Measurements from ENCODE around the gene GPSM1. TPM values are rescaled to one million over a fixed set of nuclear protein-coding genes. Genes with fewer than 3 reads are reported as not detected.

GPSM1 gene
- polyA plus RNA-seq, 10 donors: 15.9 to 30.8 (median 21.0) TPM

DNA sequence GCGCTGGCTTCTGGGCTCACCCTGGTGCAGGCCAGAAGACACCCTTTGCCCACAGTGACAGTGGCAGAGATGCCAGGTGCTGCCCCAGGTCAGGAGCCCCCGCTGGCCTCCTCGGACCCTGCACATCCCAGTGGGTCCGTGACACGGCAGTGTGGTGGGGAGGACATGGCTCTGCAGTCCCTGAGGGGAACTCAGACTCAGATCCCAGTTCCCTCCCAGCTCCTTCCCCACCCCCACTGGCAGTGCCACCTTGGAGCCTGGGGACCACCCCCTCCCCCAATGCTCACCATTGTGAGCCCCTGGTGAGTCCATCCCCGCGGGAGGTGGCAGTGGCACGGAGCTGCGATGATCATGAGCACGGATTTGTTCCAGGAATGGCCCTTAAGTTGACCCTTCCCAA is 22.9 kb upstream of the GPSM1 start:
- no peak for DNase-seq

DNA sequence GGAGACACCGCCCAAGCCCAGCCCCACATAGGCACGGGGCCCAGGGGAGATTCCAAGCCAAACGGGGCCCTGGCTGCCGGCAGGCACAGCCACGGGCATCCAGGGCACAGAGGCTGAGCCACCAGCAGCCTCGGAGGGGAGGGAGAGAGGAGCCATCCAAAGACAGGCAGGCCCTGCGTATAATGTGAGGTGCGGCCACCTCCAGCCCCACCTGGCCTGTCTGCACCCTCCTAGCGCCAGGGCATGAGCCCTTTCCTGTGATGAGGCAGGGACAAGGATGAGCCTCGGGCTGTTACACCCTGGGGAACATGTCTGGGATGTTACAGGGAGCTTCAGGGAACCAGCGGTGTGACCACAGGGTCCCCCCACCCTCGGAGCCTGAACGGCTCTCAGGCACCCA is 22.4 kb upstream of the GPSM1 start:
- no peak for DNase-seq

DNA sequence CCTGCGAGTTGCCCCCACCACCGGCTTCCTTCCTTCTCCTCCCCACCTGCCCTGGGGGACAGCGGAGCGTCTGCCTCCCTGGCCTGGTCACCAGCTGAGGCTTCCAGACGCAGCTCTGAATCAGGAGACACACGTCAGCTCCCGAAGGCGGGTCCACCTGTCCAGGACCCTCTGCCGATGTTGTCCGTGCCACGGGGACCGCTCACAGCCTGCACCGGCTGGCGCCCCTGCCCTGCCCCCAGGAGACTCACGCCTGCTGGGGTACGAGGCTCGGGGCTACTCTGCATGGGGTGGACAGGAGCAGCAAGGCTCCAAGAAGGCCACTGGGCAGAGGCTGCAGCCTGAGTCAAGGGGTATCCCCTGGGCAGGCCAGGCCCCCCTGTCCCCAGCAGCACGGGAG is 21.5 kb upstream of the GPSM1 start:
- no peak for DNase-seq

DNA sequence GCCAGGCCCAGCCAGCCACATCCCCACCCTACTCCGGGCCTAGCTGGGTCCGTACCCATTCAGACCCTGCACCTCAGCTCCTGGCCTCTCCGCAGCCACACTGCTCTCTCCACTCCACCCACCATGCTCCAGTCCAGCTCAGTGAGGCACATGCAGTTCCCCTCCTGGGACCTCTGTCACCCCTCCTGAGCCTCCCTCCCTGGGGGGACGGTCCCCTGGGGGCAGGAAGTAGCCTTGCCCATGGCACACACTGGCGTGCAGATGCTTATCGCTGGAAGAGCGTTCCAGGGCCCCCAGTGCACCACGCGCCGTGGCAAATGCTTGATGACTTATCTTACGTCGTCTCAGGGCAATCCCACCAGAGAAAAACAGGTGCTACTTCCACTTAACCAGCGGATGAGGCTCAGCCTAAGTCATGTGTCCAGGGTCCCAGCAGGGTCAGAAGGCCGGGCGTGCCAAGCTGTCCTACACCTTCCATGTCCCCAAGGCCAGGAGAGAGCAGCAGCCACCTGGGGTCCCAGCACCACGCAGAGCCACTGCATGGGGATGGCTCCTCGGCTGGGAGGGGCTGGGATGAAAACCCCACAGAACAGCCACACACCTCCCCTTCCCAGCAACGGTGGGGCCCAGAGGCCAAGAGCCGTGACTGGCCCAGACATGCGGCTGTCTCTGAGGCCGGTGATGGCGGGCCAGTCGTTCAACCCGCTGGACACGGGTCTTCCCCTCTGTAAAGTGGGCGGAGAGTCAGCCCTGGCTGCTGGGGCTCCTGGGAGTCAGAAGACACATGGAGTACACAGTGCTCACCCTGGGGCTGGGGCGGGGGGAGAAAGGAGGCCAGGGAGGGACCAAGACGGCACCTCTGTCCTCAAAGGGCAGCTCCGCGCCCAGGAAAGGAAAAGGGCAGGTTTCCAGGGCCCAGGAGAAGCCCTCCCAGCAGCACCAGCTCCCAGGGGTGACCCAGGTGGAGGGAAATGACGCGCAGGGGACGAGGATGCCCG is 20.8 kb upstream of the GPSM1 start:
- no peak for DNase-seq

DNA sequence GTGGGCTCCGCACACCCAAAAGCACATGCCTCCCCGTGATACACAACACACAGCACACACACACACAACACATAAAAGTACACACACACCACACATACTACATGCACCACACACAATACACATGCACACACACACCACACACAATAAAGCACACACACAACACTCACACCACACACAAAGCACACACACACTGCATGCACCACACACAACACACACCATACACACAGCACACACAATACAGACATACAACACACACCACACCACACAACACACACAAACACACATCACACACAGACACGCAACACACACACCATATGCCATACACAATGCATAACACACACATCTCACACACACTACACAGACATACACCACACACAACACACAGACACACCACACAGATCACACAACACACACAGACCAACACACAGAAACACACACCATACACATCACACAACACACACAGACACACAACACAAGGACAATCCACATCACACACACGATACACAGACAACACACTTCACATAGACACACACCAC is 20.1 kb upstream of the GPSM1 start:
- DNase-seq: no peak

DNA sequence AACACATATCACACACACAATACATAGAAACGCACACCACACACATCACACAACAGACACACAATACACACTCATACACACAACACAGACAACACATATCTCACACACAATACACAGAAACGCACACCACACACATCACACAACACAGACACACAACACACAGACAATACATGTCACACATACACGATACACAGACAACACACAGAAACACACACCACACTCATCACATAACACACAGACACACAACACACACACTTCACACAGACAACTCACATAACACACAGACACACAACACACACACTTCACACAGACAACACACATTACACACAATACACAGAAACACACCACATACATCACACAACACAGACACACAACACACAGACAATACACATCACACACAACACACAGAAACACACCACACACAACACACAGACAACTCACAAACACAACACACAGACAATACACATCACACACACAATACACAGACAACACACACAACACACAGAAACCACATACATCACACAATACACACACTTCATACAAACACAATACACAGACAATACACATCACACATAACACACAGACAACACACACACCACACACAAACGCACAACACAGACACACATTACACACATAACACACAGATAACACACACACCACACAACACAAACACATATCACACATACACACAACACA is 19.2 kb upstream of the GPSM1 start:
- DNase-seq: no peak

DNA sequence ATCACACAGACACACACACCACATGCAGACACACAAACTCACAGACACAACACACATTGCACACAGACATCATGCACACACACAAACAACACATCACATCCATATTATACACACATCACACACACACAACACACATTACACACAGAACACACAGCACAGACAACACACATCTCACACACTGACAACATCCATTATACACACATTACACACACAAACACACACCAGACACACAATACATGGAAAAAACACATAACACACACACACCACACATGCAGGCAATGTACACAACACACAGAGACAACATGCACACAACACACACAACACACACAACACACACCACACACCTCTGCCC is 18.7 kb upstream of the GPSM1 start:
- DNase-seq: no peak

DNA sequence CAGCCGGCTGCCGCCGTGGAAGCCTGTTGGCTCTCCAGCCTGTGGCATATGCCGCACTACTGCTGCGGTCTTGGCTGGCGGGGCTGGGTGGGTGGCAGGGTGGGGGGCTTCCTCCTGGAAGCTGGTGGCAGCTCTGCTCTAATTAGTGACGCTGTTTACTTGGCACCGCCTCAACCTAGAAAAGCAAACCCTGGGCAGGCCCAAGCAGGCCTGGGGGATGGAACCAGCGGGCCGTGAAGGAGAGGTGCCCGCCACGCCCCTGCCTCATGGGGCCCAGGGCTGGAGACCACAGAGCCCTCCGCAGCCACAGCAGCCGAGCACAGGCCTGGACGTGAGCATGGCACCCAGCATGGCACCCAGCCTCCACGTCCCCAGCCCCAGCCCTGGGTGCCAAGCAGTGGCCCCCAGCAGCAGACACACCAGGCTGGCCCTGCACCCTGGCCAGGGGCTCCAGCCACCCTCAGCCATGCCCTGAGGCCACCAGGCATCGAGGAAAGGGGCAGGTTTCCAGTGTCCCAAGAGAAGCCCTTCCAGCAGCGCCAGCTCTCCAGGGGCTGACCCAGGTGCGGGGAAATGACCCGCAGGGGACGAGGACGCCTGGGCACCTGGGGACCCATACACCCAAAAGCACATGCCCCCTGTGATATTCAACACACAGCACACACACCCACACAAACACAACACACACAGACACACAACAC is 18.1 kb upstream of the GPSM1 start:
- no peak for DNase-seq

DNA sequence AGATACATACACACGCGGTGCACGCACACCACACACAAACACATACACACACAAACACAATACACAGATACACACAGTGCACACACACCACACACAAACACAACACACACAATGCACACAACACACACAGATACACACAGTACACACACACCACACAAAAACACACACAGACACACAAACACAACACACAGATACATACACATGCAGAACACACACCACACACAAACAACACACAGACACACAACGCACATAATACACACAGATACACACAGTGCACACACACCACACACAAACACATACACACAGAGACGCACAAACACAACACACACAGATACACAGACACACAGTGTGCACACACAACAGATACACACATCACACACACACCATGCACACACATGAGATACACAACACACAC is 17.5 kb upstream of the GPSM1 start:
- no peak for DNase-seq

DNA sequence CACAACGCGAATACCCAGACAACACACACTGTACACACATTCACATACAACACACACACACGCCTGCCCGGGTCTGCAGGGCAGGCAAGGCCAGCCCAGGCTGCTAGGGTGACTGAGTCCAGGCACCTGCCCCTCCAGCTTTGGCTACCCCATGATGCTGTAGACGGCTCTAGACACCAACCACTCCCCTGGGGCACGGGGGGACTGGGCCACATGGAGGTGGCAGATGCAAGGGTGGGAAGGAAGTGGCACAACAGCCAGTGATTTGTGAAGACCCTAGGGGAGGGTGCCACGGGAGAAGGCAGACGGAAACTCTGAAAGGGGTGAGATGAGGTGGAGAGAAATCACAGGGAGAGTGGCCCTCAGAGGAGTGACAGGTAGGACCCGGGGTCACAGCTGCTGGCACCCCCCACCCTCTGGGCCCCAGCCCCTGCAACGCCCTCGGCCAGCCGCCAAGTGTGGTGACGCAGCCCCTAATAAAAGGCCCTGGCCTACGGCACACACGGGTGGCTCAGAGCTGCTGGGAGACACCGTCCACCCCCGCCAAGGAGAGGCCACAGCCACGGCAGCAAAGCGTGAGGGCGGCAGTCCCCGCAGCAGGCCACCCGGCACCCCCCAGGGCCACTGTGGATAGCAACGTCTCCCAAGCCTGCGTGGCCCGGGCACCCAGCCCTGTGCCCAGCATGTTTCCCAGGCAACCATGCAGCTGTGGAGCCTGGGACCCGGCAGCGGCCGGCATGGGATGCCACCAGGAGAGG is 16.9 kb upstream of the GPSM1 start:
- no peak for DNase-seq

DNA sequence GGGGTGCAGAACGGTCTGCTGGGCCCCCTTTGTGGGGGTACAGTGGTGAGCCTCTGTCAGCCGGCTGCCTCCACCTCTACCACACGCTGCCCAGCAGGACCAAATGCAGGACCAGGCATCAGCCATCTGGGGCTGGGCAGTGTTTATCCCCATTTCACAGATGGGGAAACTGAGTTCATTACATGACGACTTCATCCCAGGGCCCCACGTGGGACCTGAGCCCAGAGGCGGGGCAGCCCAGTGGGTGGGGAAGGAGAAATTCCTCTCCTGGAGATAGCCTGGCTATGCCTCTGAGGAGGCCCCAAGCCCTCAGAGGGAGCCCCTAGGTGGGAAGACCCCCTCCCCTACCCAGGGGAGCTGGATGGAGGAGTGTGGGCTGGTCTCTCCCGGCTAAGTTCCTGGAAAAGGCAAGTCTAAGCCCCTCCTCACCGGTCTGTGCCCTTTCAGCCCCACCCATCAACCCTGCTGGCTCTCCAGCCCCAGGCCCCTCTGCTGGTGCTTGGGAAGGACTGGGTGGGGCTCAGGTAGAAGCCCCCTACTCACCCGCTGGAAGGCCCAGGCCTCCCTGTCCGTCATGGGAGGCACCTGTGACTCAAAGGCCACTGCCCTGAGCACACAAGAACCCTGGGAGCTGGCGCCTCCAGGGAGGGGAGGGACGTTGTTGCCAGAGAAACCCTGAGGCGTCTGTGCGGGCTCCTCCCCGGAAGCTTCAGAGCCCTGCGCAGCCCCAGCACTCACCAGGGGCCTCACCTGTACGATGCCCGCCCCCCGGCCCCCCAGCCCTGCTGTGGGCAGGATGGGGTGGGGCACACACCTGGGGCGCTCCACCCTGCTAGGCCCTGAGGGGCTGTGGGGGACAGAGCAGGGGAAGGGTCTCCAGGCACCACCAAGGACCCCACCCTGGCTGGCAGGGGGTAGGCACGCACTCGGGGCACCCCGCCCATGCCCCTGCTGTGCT is 16.0 kb upstream of the GPSM1 start:
- no peak for DNase-seq

DNA sequence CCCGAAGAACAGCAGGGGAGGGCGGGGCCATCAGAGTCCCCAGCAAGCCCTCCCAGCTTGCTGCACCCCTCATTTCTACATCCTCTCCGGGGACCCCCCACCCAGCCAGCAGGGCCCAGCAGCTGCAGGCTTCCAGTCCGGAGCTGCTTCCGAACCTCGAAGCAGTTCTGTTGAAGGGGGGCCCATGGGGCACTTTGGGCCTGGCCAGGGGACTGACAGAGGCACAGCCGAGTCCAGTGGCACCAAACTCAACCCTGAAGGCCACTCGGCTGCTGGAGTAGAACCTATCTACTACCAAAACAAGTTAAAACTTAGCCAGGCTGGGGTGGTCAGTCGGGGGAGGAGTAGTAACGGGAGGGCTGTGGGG is 15.3 kb upstream of the GPSM1 start:
- DNase-seq: no peak

DNA sequence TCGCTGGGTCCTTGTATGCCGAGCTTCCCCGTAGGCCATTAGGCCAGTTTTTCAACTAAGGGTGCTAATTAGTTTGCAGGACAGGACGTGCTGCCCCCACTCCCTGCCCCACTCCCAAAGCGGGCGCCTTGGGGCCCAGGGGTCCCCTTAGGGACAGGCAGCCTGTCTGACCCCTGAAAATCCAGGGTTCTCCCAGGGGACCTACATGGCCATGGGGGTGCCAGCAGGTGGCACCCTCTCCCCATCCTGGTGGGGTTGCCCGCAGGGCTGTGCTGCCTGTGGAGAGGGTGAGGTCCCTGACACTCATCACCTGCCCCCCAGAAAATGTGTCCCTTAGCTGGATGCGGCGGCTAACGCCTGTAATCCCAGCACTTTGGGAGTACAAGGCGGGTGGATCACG is 14.9 kb upstream of the GPSM1 start:
- DNase-seq: no peak

DNA sequence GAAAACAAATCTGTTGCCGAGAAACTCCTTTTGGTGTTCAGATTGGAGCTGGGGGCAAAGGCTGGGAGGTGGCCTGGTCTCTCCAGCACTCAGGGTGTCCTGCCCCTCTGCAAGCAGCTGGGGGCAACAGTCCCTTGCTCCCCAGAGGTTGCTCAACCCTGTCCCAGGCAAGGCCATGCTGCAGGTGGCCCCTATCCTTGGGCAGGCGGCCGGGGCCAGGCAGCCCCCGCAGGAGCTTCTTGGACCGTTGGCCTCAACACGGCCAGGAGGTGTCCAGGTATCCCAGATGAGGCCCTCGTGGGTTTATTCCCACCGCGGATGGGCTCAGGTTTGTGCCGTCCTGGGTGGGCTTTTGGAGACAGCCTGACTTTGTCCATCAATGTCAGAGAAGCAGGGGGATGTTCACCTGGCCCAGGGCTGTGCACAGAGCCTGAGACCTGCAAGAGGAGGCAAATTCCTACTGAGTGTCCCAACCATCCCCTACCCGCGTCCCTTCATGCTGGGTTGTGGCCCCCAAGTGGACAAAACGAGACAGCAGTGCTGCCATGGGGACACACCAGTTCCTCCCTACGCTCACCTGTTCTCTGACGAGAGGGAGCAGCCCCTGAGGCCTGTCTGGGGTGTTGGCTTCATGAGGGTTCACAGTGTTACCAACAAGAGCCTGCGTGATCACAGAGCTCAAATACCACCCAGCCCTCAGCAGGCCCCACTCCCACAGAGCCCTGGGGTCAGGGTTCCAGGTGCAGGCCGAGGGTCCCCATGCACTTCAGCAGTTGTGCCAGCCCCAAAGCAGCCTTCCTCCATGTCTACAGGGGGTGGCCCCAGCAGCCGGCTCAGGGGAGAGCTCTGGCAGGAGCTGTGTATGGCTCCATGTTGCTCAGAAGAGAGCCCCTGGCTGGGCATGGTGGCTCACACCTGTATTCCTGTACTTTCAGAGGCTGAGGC is 14.0 kb upstream of the GPSM1 start:
- DNase-seq: no peak

DNA sequence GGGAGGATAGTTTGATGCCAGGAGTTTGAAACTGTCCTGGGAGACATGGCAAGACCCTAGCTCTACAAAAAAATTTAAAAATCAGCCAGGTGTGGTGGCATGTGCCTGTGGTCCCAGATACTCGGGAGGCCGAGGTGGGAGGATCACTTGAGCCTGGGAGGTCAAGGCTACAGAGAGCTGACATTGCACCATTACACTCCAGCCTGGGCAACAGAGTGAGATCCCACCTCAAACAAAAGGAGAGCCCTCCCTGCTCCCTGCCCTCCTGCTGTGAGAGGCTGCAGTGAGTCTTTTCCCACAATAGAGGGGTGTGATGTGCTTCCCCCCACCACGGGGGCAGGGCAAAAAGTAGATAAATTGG is 13.3 kb upstream of the GPSM1 start:
- no peak for DNase-seq

DNA sequence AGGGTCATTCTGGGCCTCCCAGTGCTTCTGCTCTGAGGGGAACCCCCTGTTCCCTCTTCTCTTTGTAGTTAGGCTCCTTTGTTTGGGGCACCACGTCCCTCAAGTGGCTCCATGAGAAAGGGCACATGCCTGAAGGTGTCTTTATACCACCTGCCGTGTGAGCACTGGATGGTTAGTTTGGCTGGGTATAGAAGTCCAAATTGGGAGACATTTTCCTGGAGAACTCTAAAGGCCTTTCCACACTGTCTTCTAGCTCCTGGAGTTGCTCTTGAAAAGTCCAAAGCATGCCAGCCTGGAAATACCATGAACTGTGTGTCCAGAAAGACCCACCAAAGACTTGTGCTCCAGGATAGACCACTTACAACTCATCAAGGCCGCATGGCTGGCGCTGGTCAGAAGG is 12.4 kb upstream of the GPSM1 start:
- no peak for DNase-seq

DNA sequence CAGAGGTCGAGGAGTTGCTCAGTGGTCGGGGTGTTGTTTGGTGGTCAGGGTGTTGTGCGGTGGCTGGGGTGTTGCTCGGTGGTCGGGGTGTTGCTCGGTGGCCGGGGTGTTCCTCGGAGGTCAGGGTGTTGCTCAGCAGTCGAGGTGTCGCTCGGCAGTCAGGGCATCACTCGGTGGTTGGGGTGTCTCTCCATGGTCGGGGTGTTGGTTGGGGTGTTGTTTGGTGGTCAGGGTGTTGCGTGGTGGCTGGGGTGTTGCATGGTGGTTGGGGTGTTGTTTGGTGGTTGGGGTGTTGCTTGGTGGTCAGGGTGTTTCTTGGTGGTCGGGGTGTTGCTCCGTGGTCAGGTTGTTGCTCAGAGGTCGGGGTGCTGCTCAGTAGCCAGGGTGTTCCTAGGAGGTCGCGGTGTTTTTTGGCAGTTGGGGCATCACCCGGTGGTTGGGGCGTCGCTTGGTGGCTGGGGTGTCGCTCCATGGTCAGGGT is 11.0 kb upstream of the GPSM1 start:
- no peak for DNase-seq

DNA sequence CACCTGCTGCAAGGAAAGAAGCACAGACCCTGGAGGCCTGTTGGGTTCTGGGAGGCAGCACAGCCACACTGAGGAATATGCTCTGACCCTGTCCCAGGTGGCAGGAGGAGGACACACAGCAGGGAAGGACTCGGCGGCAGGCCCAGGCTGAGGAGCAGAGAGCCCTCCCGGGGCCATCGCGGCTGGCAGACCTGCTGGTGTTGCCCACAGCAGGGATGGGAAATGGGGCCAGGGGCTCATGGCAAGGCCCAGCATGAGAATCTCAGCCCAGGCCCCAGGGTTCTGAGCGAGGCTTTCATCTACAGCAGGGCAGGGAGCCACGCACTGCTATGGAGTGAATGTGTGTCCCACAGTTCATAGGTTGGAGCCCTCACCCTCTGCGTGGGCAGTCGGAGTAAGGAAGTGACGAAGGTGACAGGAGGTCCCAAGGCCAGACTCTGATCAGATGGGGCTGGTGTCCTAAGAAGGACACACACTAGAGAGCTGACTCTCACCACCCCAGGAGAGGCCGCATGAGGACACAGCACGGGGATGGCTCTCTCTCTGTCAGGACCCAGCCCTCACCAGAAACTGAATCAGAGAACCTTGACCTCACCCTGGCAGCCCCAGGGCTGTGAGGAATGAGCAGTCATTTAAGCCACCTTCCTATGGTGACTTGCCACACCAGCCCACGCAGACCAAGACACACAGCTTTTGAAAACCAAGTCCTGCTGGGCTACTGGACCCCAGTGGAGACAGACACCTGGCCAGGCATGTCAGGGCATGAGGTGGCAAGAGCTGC is 10.3 kb upstream of the GPSM1 start:
- no peak for DNase-seq
